Ammon's horn (tissue), 1 donor: ENCODE results near the gene MMD.
A peak's percentile ranks its signal among the peaks of the same experiment; 100 is the strongest.

Experiments
- DNase-seq: peaks from one replicate; pipeline ENCODE4 v3.0.0-alpha.2; 2016; ENCODE audit warnings: low spot score

Gene MMD

DNA sequence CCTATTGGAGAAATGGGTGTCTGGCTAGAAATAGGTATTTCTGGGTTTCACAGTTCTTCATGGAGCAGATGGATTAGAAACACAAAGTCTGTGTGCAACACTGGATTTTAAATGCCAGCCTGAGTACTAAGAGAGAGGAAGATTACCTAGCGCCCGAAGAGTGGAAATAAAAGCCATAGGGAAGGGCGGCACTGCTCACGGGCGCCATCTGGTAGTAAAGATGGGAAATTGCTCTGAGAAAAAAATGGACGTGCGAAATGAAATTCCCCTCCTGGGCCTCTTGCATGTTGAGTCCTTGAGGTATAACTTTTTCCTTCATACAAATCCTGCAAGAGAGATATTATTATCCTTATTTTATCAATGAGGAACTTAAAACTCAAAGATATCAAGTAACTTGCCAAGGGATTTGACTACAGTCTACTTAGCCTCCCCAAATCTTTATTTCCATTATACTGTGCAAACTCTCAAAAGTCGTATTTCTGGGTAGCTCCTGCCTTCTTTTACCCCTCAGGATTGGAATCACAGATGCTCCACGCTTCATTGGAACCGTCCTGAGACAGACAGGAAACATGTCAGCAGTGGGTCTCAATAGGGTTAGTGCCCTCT, 72.8 kb downstream of the MMD start:
- peak; percentile 78 for DNase-seq

DNA sequence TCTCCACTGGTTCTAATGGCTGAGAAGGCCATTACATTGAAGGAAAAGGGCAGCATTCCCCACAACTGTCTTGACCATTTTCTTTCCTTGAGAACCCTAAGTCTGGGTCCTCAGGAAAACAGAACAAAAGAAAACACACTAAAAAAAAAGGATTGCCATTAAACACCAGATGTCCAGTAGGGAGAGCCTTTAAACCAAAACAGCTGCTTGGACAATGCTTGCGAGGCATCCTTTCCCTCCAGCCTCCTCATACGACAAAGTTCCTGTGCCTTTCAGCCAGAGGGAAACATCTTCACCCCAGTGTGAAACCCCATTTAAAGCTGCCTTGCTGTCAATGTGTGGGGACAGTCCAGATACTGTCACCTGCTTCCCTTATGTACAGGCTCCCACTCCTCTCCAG, 74.3 kb downstream of the MMD start:
- DNase-seq, result no peak

DNA sequence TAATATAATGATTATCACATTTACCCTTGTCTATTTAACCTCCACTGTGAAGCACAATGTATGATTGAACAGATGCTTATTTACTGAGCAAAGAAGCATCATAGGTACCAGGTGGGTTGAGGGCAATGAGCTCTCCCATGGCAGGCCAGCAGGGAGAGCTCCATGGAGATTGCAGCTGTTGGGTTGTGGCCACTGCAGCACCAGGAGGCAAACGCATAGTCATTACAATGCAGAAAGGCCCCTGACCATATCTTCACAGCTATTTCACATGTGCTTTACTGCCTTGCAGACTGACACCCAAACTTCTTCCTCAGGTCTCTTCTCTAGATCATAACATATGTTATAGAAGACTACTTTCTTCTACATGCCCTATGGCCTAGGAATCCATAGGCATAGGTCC, 75.0 kb downstream of the MMD start:
- DNase-seq, result no peak

DNA sequence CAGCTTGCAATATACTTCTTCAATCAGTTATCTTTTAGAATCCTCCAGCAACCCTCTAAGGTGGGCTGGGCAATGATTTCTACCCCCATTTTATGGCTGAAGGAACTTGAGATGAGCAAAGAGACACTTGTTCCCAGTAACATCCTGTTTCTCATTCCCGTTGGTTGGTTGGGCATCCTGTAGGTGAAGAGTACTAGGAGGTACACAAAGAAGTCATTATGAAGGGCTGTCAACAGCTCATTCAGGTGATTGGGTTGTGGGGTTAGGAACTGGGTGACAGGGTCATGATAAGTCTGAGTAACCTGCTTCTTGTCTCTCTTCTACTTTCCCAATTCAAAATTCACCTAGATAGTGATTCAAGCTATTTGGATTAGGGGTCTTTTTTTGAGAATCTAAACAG, 76.5 kb downstream of the MMD start:
- no peak for DNase-seq

DNA sequence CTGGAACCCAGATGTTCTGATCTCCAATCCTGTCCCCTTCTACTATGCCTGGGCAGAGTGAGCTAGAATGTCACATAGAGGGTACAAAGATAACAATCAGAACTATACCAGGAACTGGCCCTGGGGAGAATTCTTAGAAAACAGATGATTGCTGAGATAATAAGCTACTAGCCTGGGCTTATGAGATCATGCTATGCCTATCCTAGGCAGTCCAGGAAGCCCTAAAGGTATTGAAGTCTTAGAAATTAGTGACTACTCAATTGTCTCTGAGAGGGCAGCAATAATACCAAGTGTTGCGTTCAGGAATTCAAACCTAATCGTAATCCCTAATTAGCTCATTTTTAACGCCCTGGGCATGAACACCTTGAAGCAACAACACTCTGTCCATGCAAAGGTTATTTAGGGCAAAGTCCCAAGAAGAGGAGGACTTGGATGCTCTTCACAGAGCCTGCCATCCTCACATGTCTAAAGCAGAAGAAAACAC, 77.1 kb downstream of the MMD start:
- DNase-seq, result no peak

DNA sequence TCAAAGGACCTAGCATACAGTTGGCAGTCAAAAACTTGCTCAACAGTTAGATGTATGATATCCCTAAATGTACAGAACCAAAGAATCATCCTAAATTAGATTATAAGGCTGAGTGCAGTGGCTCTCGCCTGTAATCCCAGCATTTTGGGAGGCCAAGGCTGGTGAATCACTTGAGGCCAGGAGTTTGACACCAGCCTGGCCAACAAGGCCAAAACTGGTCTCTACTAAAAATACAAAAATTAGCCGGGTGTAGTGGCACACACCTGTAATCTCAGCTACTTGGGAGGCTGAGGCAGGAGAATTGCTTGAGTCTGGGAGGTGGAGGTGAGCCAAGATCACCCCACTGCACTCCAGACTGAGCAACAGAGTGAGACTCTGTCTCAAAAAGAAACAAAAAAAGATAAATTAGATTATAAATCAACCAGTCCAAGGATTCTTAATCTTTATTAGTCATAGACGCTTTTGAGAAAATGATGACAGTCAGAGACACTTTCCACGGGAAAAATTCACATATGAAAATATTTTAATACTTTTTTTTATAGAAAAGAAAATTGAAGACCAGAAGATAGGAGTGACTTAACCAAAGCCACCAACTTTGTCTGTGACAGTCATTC, 77.6 kb downstream of the MMD start:
- DNase-seq, result no peak

DNA sequence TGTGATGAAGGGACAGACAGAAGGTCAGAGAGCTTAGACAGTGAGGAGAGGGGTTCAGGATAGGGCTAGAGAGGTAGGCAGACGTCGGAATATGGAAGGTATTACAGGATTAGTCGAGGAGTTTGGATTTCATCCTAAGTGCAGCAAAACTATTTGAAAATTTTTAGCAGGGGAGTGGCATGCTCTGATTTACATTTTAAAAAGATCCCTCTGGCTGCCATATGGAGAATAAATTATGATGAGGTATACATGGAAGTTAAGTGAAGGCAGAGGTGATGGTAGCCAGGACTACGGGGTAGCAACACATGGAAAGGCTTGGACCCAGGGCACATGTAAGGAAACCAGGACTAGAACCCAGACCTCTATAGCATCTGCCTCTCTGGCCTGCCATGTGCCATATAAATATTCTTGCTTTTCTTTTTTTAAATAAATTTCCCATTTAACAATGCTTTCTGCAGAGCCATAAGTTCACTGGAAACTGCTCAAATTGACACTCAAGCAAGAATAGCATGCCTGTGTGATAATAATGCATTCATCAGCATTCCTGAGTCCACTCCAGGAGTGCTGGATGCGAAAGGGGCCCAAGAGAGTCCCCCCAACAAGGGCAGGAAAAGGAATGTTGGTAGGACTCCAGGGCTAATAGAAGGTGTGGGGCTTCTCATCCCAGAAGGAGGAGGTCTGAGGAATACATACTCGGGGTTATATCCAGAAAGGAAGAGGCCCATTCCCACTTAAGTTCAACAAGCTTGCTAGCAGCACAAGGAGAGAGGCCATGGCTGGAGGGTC, 78.6 kb downstream of the MMD start:
- DNase-seq, result no peak
